ENCODE data around the gene ATP5PD. TPM values are rescaled to one million over a fixed set of nuclear protein-coding genes. Genes with fewer than 3 reads are reported as not detected.

The ATP5PD gene
- total and polyA plus RNA-seq, 2 of the 8 experiments (the other 6 are each of a cell fraction or from before 2014, with no cell fraction given) = 335 to 407 TPM

- TF ChIP-seq, protein P1, sequence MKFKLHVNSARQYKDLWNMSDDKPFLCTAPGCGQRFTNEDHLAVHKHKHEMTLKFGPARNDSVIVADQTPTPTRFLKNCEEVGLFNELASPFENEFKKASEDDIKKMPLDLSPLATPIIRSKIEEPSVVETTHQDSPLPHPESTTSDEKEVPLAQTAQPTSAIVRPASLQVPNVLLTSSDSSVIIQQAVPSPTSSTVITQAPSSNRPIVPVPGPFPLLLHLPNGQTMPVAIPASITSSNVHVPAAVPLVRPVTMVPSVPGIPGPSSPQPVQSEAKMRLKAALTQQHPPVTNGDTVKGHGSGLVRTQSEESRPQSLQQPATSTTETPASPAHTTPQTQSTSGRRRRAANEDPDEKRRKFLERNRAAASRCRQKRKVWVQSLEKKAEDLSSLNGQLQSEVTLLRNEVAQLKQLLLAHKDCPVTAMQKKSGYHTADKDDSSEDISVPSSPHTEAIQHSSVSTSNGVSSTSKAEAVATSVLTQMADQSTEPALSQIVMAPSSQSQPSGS (IDR thresholded peaks at IDR 0.05; ENCODE audit: low read length) = no peak
- TF ChIP-seq ZNF274 (IDR thresholded peaks at IDR 0.05; ENCODE audit: borderline replicate concordance, extremely low read depth, low read length) = no peak
Measured at GRCh38 chr17:75059369-75060345, 12.9 kb upstream of the ATP5PD start (continued).
